Prostate gland (tissue), 2 donors: Measurements from ENCODE around the gene DAPL1.

Experiments used
- POLR2AphosphoS5 ChIP-seq: sonication (generic); formaldehyde crosslinking; IDR thresholded peaks from one replicate; pipeline ENCODE4 v1.6.1; 2017; ENCODE audit warnings: antibody characterized with exemption
- TF ChIP-seq, protein P1 (sequence below), 4 experiments: fragments of 200-600 bp in 2 of 4; fragments of 450-650 bp in 2 of 4; sonication (generic) in 2 of 4; IDR thresholded peaks; 1 replicate in 3 of 4; 2 replicates in 1 of 4; pipeline ENCODE4 v1.5.1; 2016 to 2019; ENCODE audit warnings: antibody characterized with exemption in 4 of 4, mild to moderate bottlenecking in 2 of 4, moderate library complexity in 2 of 4

DNA sequence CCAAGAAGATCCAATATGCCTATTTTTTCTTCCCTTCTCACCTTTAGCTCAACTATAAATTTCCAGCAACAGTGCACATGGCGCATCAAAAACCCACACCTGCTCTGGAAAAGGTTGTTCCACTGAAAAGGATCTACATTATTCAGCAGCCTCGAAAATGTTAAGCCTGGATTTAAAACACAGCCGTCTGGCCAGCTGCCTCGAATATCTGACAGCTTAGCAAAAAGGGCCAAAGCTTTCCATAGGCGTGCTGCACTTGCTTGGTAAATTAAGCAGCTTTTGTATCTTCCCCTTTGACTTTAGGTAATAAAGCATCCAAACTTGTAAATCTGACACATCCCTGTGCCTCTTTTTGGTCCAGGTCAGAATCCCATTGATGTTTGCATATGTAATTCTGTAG lies 20.5 kb downstream of the DAPL1 start:
- no peak for TF ChIP-seq POLR2AphosphoS5
- TF ChIP-seq, protein P1, sequence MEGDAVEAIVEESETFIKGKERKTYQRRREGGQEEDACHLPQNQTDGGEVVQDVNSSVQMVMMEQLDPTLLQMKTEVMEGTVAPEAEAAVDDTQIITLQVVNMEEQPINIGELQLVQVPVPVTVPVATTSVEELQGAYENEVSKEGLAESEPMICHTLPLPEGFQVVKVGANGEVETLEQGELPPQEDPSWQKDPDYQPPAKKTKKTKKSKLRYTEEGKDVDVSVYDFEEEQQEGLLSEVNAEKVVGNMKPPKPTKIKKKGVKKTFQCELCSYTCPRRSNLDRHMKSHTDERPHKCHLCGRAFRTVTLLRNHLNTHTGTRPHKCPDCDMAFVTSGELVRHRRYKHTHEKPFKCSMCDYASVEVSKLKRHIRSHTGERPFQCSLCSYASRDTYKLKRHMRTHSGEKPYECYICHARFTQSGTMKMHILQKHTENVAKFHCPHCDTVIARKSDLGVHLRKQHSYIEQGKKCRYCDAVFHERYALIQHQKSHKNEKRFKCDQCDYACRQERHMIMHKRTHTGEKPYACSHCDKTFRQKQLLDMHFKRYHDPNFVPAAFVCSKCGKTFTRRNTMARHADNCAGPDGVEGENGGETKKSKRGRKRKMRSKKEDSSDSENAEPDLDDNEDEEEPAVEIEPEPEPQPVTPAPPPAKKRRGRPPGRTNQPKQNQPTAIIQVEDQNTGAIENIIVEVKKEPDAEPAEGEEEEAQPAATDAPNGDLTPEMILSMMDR (IDR thresholded peaks at IDR 0.05), result no peak
